Choroid plexus epithelial cell (primary cell): ENCODE measurements around the gene EPX.

Experiments
- DNase-seq: peaks from one replicate; pipeline ENCODE4 v3.0.0-alpha.2; 2010; ENCODE audit warnings: low read depth
- H3K4me3 ChIP-seq: 2 replicates; pipeline ENCODE4 v1.5.1; 2011; ENCODE audit warnings: low read depth, mild to moderate bottlenecking, control low read depth, low read length, moderate library complexity
- CTCF ChIP-seq: conservative IDR thresholded peaks from 2 replicates; pipeline ENCODE4 v1.5.1; 2011; ENCODE audit warnings: low read depth, mild to moderate bottlenecking, control low read depth, inconsistent platforms, low read length, moderate library complexity

Gene EPX

GRCh38 chr17:58153671-58154070, 38.9 kb upstream of the EPX start:
- no peak overlapping the region for H3K4me3 ChIP-seq
- TF ChIP-seq CTCF: no peak
- no peak for DNase-seq

- no peak overlapping the region for H3K4me3 ChIP-seq
- DNase-seq: peak; percentile 1
- TF ChIP-seq CTCF: no peak
Observed at GRCh38 chr17:58156839-58157803, 35.4 kb upstream of the EPX start.

GRCh38 chr17:58158181-58158580, 34.3 kb upstream of the EPX start:
- DNase-seq: no peak
- TF ChIP-seq CTCF: no peak
- no peak overlapping the region for H3K4me3 ChIP-seq

- H3K4me3 ChIP-seq: no peak overlapping the region
- no peak for DNase-seq
- no peak for TF ChIP-seq CTCF
Observed at GRCh38 chr17:58161566-58161965, 31.0 kb upstream of the EPX start.

GRCh38 chr17:58165981-58166380, 26.5 kb upstream of the EPX start:
- no peak overlapping the region for H3K4me3 ChIP-seq
- no peak for TF ChIP-seq CTCF
- peak; percentile 4 for DNase-seq

- H3K4me3 ChIP-seq: no peak within 1 kb of the TSS
- TF ChIP-seq CTCF: no peak
- no peak for DNase-seq
Observed at GRCh38 chr17:58166682-58167081, 25.8 kb upstream of the EPX start, which contains the start of gene OR4D2. TSS of gene OR4D2 (plus strand) at chr17:58166982. CDS start at chr17:58169656, 2,674 bp downstream.

- H3K4me3 ChIP-seq: no peak overlapping the region
- TF ChIP-seq CTCF: no peak
- DNase-seq: no peak
Observed at GRCh38 chr17:58170622-58171021, 21.9 kb upstream of the EPX start.
